Mesothelial cell of epicardium (in vitro differentiated cells): ENCODE data around the gene ZBTB7A. TPM values are rescaled to one million over a fixed set of nuclear protein-coding genes. Genes with fewer than 3 reads are reported as not detected.
A peak's percentile ranks its signal among the peaks of the same experiment; 100 is the strongest.

Source experiments
- DNase-seq, 2 experiments: peaks; one replicate each; pipeline ENCODE4 v3.0.0; 2021; ENCODE audit warnings: low spot score in 2 of 2; ENCODE audit not compliant: unreplicated experiment in 2 of 2
- H3K27ac Mint-ChIP-seq: 2 replicates; pipeline ENCODE4 v1.8.0; 2021; ENCODE audit warnings: mixed read lengths
- H3K27me3 Mint-ChIP-seq: 2 replicates; pipeline ENCODE4 v1.8.0; 2021; ENCODE audit warnings: low read depth, mixed read lengths
- H3K36me3 Mint-ChIP-seq: 2 replicates; pipeline ENCODE4 v1.8.0; 2021; ENCODE audit warnings: mixed read lengths
- H3K4me1 Mint-ChIP-seq: 2 replicates; pipeline ENCODE4 v1.8.0; 2021; ENCODE audit warnings: mixed read lengths
- H3K4me3 Mint-ChIP-seq: 2 replicates; pipeline ENCODE4 v1.8.0; 2021; ENCODE audit warnings: mild to moderate bottlenecking, moderate library complexity, mixed read lengths
- H3K9me3 Mint-ChIP-seq: 2 replicates; pipeline ENCODE4 v1.8.0; 2021; ENCODE audit warnings: mixed read lengths
- total RNA-seq: library from RNA; stranded (reverse); gene quantifications from 3 replicates; pipeline ENCODE4 v1.2.1, GENCODE V29; 2021
- TF ChIP-seq, protein P1 (sequence below): fragments of 200-600 bp; sonication (generic); IDR thresholded peaks from one replicate; pipeline ENCODE4 v1.5.0; 2021; ENCODE audit warnings: antibody characterized with exemption; ENCODE audit not compliant: unreplicated experiment

Gene ZBTB7A
- total RNA-seq, 1 donor from 2014 or later = 27.9 TPM

DNA sequence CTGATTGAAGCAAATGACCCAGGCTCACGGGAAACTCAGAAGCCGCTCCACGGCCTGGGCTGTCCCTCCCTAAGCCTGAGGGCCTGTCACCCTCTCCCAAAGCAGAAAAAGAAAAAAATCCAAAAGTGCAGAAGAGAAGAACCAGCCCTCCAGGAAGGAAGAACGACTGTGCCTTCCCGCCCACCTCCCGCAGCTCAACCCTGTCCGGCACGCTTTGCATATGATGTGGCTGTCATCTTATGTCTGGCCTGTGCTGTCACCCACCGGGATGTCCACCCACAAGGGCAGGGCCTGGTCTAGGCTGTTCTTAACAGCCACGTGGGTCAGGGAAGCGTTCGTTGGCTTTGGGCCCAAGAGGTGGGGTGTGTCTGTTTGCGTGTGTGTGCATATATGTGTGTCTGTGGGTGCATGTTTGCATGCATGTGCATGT lies 13.7 kb downstream of the ZBTB7A start:
- Mint-ChIP-seq H3K4me1 (peaks cover 8% of the 10 kb centered on the region), H3K27ac (peak overlapping the region; percentile 86), H3K27me3 (no peaks in the 10 kb centered on the region), H3K36me3 (peaks cover 34% of the 10 kb centered on the region), H3K9me3 (no peaks in the 10 kb centered on the region), H3K4me3 (no peak overlapping the region)
- no peak for DNase-seq
- TF ChIP-seq, protein P1, sequence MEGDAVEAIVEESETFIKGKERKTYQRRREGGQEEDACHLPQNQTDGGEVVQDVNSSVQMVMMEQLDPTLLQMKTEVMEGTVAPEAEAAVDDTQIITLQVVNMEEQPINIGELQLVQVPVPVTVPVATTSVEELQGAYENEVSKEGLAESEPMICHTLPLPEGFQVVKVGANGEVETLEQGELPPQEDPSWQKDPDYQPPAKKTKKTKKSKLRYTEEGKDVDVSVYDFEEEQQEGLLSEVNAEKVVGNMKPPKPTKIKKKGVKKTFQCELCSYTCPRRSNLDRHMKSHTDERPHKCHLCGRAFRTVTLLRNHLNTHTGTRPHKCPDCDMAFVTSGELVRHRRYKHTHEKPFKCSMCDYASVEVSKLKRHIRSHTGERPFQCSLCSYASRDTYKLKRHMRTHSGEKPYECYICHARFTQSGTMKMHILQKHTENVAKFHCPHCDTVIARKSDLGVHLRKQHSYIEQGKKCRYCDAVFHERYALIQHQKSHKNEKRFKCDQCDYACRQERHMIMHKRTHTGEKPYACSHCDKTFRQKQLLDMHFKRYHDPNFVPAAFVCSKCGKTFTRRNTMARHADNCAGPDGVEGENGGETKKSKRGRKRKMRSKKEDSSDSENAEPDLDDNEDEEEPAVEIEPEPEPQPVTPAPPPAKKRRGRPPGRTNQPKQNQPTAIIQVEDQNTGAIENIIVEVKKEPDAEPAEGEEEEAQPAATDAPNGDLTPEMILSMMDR = no peak

DNA sequence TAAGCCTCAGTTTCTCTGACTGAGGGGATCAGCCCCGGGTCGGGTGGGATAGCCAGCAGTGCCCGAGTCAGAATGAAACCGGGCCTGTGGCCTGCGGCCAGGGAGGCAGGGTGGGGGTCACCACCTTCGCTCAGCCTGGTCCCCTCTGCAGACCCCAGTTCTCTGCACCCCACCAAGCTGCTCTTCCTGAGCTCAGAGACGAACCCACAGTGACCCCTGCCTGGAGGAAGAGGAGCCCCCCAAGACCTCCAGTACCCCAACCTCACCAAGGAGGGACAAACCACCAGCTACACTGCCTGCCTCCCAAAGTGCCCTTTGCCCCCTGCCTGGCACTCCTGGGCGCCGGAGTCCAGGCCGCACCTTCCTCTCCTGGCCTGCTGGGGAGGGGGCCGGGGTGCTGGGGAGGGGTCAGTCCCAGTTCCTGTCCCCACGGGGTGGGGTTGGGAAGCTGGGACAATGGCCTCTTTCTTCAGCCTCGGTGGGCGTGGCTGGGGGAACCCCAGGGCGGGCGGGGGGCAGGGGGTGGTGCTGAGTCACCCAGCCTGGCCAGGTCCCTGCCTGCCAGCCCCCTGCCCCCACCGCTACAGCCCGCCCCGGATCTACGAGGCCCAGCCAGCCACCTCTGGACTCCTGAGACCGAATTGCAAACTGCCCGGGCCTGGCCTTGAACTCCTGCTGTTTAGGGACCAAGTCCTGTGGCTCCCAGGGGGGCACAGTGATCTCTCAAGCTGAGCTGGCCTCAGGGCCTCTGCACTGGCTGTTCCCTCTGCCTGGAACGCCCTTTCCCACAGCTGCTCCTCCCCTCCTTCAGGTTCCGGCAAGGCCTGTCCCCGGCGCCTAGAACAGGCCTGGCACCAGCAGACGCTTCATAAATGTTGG lies 14.3 kb downstream of the ZBTB7A start:
- DNase-seq = no peak
- H3K4me1 Mint-ChIP-seq = peaks cover 8% of the 10 kb centered on the region
- TF ChIP-seq, protein P1 = no peak
- H3K27me3 Mint-ChIP-seq = no peaks in the 10 kb centered on the region
- peaks cover 32% of the 10 kb centered on the region for H3K36me3 Mint-ChIP-seq
- no peaks in the 10 kb centered on the region for H3K9me3 Mint-ChIP-seq
- H3K27ac Mint-ChIP-seq = peak overlapping the region; percentile 86
- no peak overlapping the region for H3K4me3 Mint-ChIP-seq

DNA sequence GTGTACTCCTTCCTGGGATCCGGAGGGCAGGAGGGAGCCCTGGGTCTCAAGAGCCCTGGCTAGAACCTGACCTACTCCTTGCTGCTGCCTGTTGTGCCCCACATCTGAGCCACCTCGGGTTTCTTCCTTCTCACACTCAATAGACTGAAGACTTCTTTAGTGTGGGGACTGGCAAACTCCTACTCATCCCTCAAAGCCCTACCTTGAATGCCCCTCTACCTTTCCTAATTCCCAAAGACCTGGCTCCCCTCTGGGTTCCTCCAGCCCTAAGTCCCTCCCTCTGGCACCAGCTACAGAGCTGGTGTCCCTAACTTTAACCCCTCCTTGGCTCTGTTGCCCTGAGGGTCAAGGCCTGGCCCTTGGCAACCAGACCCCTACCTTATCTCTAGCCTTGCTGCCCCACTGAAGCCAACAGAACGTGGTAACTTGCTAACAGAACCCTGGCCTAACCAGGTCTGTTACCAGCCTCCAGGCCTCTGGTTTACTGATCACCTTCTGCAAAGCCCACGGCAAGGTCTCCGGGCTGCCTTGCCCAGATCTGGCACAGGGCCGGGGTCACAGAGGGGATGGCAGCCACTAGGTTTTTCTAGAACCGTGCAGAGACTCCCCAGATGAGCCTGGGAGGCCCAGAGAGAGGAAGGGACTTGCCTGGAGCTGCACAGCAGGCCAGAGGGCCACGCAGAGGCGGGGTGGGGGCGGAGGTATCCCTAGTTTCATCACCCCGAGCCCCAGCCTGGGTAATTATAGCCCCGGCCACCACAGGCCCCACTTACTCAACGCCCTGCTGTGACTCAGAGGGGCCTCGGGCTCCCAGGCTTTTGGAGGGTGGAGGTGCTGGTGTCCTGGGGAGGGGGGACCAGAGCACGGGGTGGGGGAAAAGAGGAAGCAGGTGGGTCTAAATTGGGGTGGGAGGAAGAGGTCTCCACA lies 15.3 kb downstream of the ZBTB7A start:
- peaks cover 32% of the 10 kb centered on the region for H3K36me3 Mint-ChIP-seq
- H3K4me3 Mint-ChIP-seq = no peak overlapping the region
- TF ChIP-seq, protein P1 = no peak
- H3K27me3 Mint-ChIP-seq = no peaks in the 10 kb centered on the region
- peak overlapping the region; percentile 64 for H3K27ac Mint-ChIP-seq
- no peaks in the 10 kb centered on the region for H3K9me3 Mint-ChIP-seq
- H3K4me1 Mint-ChIP-seq = peaks cover 9% of the 10 kb centered on the region
- DNase-seq = no peak

DNA sequence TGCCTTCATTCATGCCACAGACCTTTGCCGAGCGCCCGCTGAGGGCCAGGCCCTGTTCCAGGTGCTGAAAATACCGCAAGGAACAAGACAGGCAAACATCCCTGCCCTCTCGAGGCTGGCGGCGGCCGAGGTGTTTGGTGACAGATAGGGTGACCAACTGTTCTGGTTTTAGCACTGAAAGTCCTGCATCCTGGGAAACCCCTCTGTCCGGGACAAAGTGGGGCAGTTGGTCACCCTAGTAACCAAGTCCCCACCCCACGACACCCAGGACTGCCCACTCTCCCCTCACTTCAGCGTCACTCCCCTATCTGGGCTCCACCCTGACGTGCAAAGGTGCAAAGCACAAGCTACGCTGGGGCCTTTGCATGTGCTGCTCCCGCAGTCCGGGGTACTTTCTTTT lies 17.3 kb downstream of the ZBTB7A start:
- H3K36me3 Mint-ChIP-seq = peaks cover 21% of the 10 kb centered on the region
- H3K4me1 Mint-ChIP-seq = peaks cover 14% of the 10 kb centered on the region
- no peaks in the 10 kb centered on the region for H3K27me3 Mint-ChIP-seq
- H3K4me3 Mint-ChIP-seq = no peak overlapping the region
- TF ChIP-seq, protein P1 = no peak
- no peaks in the 10 kb centered on the region for H3K9me3 Mint-ChIP-seq
- no peak overlapping the region for H3K27ac Mint-ChIP-seq
- no peak for DNase-seq

DNA sequence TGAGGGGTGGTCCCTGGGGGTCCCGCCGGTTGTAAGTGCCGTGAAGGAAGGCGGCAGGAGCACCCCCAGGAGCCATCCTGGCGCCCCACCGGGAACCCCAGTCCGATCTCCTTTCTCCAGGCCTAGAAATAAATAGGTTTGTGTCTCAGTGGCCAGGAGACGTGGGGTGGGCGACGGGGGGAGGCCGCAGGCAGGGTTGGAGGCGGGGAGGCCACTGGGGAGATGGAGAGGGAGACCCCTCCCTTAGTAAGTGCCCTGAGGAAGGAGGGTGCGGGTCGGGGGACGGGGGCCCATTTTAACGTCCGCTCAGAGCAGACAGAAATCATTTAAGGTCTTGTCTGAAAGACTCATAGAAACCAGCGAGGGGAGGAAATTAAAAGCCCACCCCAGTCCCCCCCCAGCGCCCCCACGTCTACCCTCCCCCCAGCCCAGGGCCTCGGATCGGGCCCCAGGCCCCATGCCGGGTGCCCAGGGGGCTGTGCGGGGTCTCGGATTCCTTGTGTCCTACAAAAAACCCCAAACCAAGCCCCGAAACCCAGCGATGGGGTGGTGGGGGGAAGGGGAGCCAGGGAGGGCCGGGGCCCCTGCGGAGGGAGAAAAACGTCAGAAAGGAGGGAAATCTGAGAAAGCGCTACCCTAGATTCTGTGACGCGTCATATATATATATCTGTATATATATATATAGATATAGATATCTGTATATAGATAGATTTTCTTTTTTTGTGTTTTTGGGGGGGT lies 19.6 kb downstream of the ZBTB7A start:
- Mint-ChIP-seq H3K4me1 (peaks cover 14% of the 10 kb centered on the region), H3K36me3 (peaks cover 11% of the 10 kb centered on the region), H3K4me3 (no peak overlapping the region), H3K9me3 (no peaks in the 10 kb centered on the region), H3K27ac (no peak overlapping the region), H3K27me3 (no peaks in the 10 kb centered on the region)
- TF ChIP-seq, protein P1 = no peak
- no peak for DNase-seq
